Panc1 (cell line): ENCODE data around the gene SMARCE1. TPM values are rescaled to one million over a fixed set of nuclear protein-coding genes. Genes with fewer than 3 reads are reported as not detected.

Experiments used
- ATAC-seq: fragments of 200-7000 bp; cut with Tn5 transposase; 2 replicates; pipeline ENCODE4 v1.9.1; 2020; ENCODE audit warnings: mild to moderate bottlenecking, moderate library complexity
- BruUV-seq: library from RNA; stranded (reverse); fragments of 400-500 nt; replicated peaks from 2 replicates; lab custom pipeline; 2021; lab: Mats Ljungman, UMichigan
- CTCF ChIA-PET: fragments of 300-600 bp; sonication (Branson Sonifier 250); formaldehyde crosslinking; loops from one replicate; lab custom pipeline; 2022; ENCODE audit warnings: antibody characterized with exemption; lab: Charles Lee
- POLR2A ChIA-PET: fragments of 300-600 bp; sonication (Branson Sonifier 250); formaldehyde crosslinking; loops from one replicate; lab custom pipeline; 2022; ENCODE audit warnings: antibody characterized with exemption; lab: Charles Lee
- DNase-seq: peaks from one replicate; pipeline ENCODE4 v3.0.0-alpha.2; 2010; ENCODE audit warnings: low read depth, low spot score
- H3K27ac ChIP-seq: 2 replicates; pipeline ENCODE4 v1.5.1; 2011; ENCODE audit warnings: mild to moderate bottlenecking, low read length, inconsistent platforms
- H3K27me3 ChIP-seq: fragments of 200-500 bp; sonication (Bioruptor generic); 2 replicates; pipeline ENCODE4 v1.6.0; 2014; ENCODE audit warnings: low read length, inconsistent platforms; ENCODE audit not compliant: control insufficient read depth, insufficient read depth
- H3K36me3 ChIP-seq: fragments of 200-500 bp; sonication (Bioruptor generic); 2 replicates; pipeline ENCODE4 v1.5.1; 2014; ENCODE audit warnings: inconsistent platforms, mild to moderate bottlenecking, low read length, moderate library complexity; ENCODE audit not compliant: control insufficient read depth, insufficient read depth
- H3K4me1 ChIP-seq: 2 replicates; pipeline ENCODE4 v1.5.1; 2011; ENCODE audit warnings: inconsistent platforms, mild to moderate bottlenecking, low read length, moderate library complexity; ENCODE audit not compliant: control insufficient read depth, insufficient read depth
- H3K4me3 ChIP-seq, 2 experiments: 2 replicates each; pipeline ENCODE4 v1.5.1; 2011 to 2012; ENCODE audit warnings: low read depth in 2 of 2, low read length in 2 of 2, mild to moderate bottlenecking in 2 of 2, inconsistent platforms in 1 of 2, moderate library complexity in 1 of 2
- H3K9me3 ChIP-seq: fragments of 200-500 bp; sonication (Bioruptor generic); 2 replicates; pipeline ENCODE4 v1.5.1; 2014; ENCODE audit warnings: low read depth, mild to moderate bottlenecking, inconsistent platforms, low read length, moderate library complexity; ENCODE audit not compliant: control insufficient read depth, insufficient read depth
- CTCF ChIP-seq: fragments of 450-650 bp; IDR thresholded peaks from 2 replicates; pipeline ENCODE4 v1.5.1; 2017; ENCODE audit warnings: mild to moderate bottlenecking
- POLR2AphosphoS5 ChIP-seq: IDR thresholded peaks from 2 replicates; pipeline ENCODE4 v1.6.1; 2012; ENCODE audit warnings: mild to moderate bottlenecking, low read depth, low read length, moderate library complexity
- REST ChIP-seq, 2 experiments: IDR thresholded peaks; 2 replicates each; pipeline ENCODE4 v1.6.1; 2011 to 2012; ENCODE audit warnings: low read depth in 2 of 2, control low read depth in 1 of 2, low read length in 1 of 2, mild to moderate bottlenecking in 1 of 2, moderate library complexity in 1 of 2; ENCODE audit not compliant: insufficient read depth in 1 of 2
- SIN3A ChIP-seq: IDR thresholded peaks from 2 replicates; pipeline ENCODE4 v1.6.1; 2012; ENCODE audit warnings: low read depth, mild to moderate bottlenecking, low read length, moderate library complexity, borderline replicate concordance; ENCODE audit not compliant: insufficient read depth
- TCF7L2 ChIP-seq: IDR thresholded peaks from 2 replicates; pipeline ENCODE4 v1.6.1; 2011; ENCODE audit warnings: mild to moderate bottlenecking, low read depth, low read length, inconsistent platforms
- in situ Hi-C: cut with HindIII; loops from 2 replicates; pipeline ENCODE4 v1.10.0; 2016; ENCODE audit warnings: low sequenced_read_pairs, low pct_unique_long_range_greater_than_20kb
- intact Hi-C: fragments of 100-400 bp; cut with micrococcal nuclease; formaldehyde crosslinking; loops from one replicate; pipeline ENCODE4 v1.10.0; 2022; ENCODE audit not compliant: unreplicated experiment
- total RNA-seq: library from RNA; stranded (reverse); gene quantifications from one replicate; pipeline ENCODE4 v1.2.1, GENCODE V29; 2021; ENCODE audit not compliant: unreplicated experiment

The SMARCE1 gene
- total RNA-seq, 1 experiment from 2014 or later = 129 TPM

DNA sequence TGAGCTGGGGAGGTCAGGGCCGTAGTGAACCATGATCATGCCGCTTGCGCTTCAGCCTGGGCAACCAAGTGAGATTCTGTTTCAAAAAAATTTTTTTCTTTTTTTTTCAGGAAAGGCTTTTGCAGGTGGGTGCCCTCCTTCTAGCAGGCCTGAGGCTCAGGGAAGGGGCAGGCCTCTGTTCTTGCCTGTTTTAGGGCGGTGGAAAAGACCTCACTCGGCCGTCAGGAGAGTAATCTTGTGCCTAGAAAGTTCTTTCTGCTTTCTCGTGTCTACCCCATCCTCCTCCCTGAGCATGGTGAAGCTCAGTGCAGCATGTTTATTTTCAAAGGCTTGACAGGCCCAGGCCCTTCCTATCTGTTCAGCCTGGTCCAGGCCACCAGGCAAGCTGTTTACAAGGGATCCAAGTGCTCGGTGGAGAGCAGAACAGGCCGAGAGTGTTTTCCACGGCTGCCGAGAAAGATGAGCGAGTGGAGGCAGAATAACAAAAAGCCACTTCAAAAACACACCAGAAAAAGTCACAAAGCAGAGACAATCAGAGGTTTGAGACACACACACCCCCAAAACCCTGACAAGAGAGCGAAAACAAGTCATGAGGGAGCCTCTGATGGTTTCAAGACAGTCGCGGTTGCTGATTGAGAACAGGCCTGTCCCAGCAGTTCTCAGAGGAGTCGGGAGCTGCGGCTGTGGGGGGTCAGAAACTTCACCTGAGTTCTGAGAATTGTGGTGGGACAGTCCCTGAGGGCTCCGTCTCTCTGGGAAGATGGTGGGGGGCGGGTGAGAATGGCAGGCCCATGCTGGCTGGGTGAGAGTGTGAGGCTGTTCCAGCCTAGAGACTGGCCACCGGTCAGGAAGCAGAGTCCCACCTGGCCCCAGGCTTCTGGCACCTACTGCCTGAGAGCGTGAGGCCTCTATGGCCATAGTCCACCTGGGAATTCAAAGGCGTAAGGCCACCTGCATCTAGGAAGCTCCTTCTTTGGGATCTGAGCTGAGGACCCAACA is 44.9 kb downstream of the SMARCE1 start:
- no peaks in the 10 kb centered on the region for H3K4me1 ChIP-seq
- H3K27me3 ChIP-seq = no peaks in the 10 kb centered on the region
- in situ Hi-C loops = no loop called here
- intact Hi-C loops = no loop called here
- POLR2A ChIA-PET = no interaction called here
- H3K36me3 ChIP-seq = no peaks in the 10 kb centered on the region
- no peak overlapping the region for H3K27ac ChIP-seq
- no peak overlapping the region for H3K4me3 ChIP-seq
- no TSS peak for BruUV-seq
- ATAC-seq (no peak), DNase-seq (no peak)
- H3K9me3 ChIP-seq = no peaks in the 10 kb centered on the region
- TF ChIP-seq CTCF = no peak
- no peak for TF ChIP-seq TCF7L2
- TF ChIP-seq SIN3A = no peak
- no peak for TF ChIP-seq POLR2AphosphoS5
- TF ChIP-seq REST (IDR thresholded peaks at IDR 0.05; ENCODE audit: insufficient read depth in 1 of 2, low read depth in 2 of 2, low read length in 1 of 2) = no peak
- CTCF ChIA-PET = interaction anchor here (0.7 kb wide), 1 partner anchor 292 kb away, joined by 3 read pairs; no protein-coding TSS in a partner anchor

GRCh38 chr17:40600486-40601046 is 47.1 kb downstream of the SMARCE1 start:
- CTCF ChIA-PET = no interaction called here
- no TSS peak for BruUV-seq

More at GRCh38 chr17:40600486-40601046, 47.1 kb downstream of the SMARCE1 start:
- H3K4me3 ChIP-seq = no peak overlapping the region
- TF ChIP-seq TCF7L2 (no peak), SIN3A (no peak), POLR2AphosphoS5 (no peak), REST (IDR thresholded peaks at IDR 0.05; ENCODE audit: insufficient read depth in 1 of 2, low read depth in 2 of 2, low read length in 1 of 2) (no peak), CTCF (no peak)
- no peaks in the 10 kb centered on the region for H3K9me3 ChIP-seq
- ATAC-seq (no peak), DNase-seq (no peak)
- in situ Hi-C loops = no loop called here
- intact Hi-C loops = no loop called here
- POLR2A ChIA-PET = no interaction called here
- no peaks in the 10 kb centered on the region for H3K4me1 ChIP-seq
- H3K27me3 ChIP-seq = no peaks in the 10 kb centered on the region
- H3K36me3 ChIP-seq = no peaks in the 10 kb centered on the region
- H3K27ac ChIP-seq = no peak overlapping the region
